Adrenal gland (tissue), 12 donors: Measurements from ENCODE around the gene CCDC174. TPM values are rescaled to one million over a fixed set of nuclear protein-coding genes. Genes with fewer than 3 reads are reported as not detected.

Experiments used
- DNase-seq, 7 donors: peaks; one replicate each; pipeline ENCODE4 v3.0.0-alpha.2; 2019 to 2020
- H3K27ac ChIP-seq, 5 donors: fragments of 200-600 bp; sonication (generic) in 4 of 5; 1 replicate in 3 of 5; 2 replicates in 2 of 5; pipeline versions ENCODE4 v1.5.1 to v1.8.0; 2016 to 2020; ENCODE audit warnings: mild to moderate bottlenecking in 1 of 5
- H3K27me3 ChIP-seq: fragments of 200-600 bp; 2 replicates; pipeline ENCODE4 v1.8.0; 2021
- H3K36me3 ChIP-seq, 2 donors: fragments of 200-600 bp; replicated peaks in 1 of 2; 1 replicate in 1 of 2; 2 replicates in 1 of 2; pipeline versions ENCODE4 v1.5.1 to v1.8.0; 2018 to 2022
- H3K4me1 ChIP-seq, 2 donors: fragments of 200-600 bp; replicated peaks in 1 of 2; 1 replicate in 1 of 2; 2 replicates in 1 of 2; pipeline versions ENCODE4 v1.5.1 to v1.8.0; 2018 to 2021
- H3K4me3 ChIP-seq, 4 donors: fragments of 200-600 bp; sonication (generic) in 3 of 4; one replicate each; pipeline ENCODE4 v1.5.1; 2016 to 2018
- H3K9me3 ChIP-seq, 3 donors: fragments of 200-600 bp; sonication (generic) in 1 of 3; replicated peaks in 1 of 3; 1 replicate in 2 of 3; 2 replicates in 1 of 3; pipeline versions ENCODE4 v1.5.1 to v1.8.0; 2016 to 2021
- POLR2A ChIP-seq, 2 donors: fragments of 450-650 bp; IDR thresholded peaks; one replicate each; pipeline ENCODE4 v1.6.1; 2017; ENCODE audit warnings: antibody characterized with exemption in 2 of 2, mild to moderate bottlenecking in 2 of 2, moderate library complexity in 1 of 2
- WGBS, 4 donors: extraction: QIAGEN DNeasy Blood & Tissue Kit in 2 of 4; methylation state at CpG; one replicate each; pipeline versions ENCODE4 v1.1.5 to v1.1.7; 2013 to 2017; 5-methylcytosine and 5-hydroxymethylcytosine counted together
- intact Hi-C, 2 donors: fragments of 100-400 bp; cut with DNase I; formaldehyde crosslinking; loops; one replicate each; pipeline versions ENCODE4 v1.14.1 to v1.15.0; 2022 to 2023
- polyA plus RNA-seq, 3 donors: library from polyadenylated mRNA; stranded (reverse); fragments of 200-250 nt in 2 of 3; fragments of 350-450 nt in 1 of 3; fragmentation: Illumina TruSeq in 1 of 3; extraction: RNeasy Lipid Tissue Mini Kit (QIAGEN cat#74804) in 1 of 3; gene quantifications; one replicate each; pipeline ENCODE4 v1.2.3, GENCODE V29; 2013 to 2014
- total RNA-seq, 9 donors: library from RNA; depleted of rRNA in 4 of 9; stranded (reverse); fragments of >200 nt in 4 of 9; fragments of 120-200 nt in 1 of 9; fragmentation: NEBNext Ultra II Directional in 1 of 9; extraction: Animal tissue kit (Norgen Biotek cat#: 25700) in 1 of 9; gene quantifications; one replicate each; pipeline versions ENCODE4 v1.1.0 to v1.2.4, GENCODE V29; 2013 to 2023
- TF ChIP-seq, protein P1 (sequence below), 6 experiments: fragments of 450-650 bp in 4 of 6; fragments of 200-600 bp in 2 of 6; sonication (generic) in 1 of 6; IDR thresholded peaks; 1 replicate in 5 of 6; 2 replicates in 1 of 6; pipeline versions ENCODE4 v1.5.1 to v1.8.0; 2016 to 2021; ENCODE audit warnings: antibody characterized with exemption in 6 of 6, mild to moderate bottlenecking in 2 of 6, moderate library complexity in 1 of 6
- donor health status: healthy with polysubstance abuse.
- donor health status: Bipolar disorder and iron deficiency.
- donor health status: DM: yes; HTN: yes; CAD: no.
- donor health status: DM: no; HTN: no; CAD: no.
- donor health status: DM: no; HTN: no; CAD: no.
- donor health status: DM: yes; HTN: yes; CAD: no.

CCDC174 gene
- total and polyA plus RNA-seq, 12 donors, result 4.3 to 31.6 (median 20.1) TPM

DNA sequence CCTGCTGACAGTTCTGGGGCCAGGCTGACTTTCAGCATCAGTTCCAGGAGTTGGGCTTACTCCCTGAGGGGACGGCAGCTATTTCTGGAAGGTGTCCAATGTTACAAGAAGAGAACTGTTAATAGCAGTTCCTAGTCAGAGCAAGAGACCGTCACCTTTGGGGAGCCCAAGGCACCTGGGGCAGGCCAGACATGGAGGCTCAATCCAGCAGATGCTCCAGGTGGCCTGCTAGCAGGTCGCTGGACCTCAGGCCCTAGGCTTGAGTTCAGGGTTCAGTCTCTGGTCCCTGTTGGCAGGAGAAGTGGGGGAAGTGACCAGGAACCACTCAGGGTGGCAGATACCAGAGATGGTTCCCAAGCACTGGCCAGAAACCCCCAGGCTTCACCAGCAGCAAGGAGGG lies 49.3 kb downstream of the CCDC174 start:
- Histone ChIP-seq H3K4me1 (no peaks in the 10 kb centered on the region), H3K27ac (no peak overlapping the region), H3K4me3 (no peak overlapping the region), H3K27me3 (no peaks in the 10 kb centered on the region), H3K36me3 (no peaks in the 10 kb centered on the region), H3K9me3 (no peaks in the 10 kb centered on the region)
- no peak for DNase-seq
- TF ChIP-seq, protein P1, sequence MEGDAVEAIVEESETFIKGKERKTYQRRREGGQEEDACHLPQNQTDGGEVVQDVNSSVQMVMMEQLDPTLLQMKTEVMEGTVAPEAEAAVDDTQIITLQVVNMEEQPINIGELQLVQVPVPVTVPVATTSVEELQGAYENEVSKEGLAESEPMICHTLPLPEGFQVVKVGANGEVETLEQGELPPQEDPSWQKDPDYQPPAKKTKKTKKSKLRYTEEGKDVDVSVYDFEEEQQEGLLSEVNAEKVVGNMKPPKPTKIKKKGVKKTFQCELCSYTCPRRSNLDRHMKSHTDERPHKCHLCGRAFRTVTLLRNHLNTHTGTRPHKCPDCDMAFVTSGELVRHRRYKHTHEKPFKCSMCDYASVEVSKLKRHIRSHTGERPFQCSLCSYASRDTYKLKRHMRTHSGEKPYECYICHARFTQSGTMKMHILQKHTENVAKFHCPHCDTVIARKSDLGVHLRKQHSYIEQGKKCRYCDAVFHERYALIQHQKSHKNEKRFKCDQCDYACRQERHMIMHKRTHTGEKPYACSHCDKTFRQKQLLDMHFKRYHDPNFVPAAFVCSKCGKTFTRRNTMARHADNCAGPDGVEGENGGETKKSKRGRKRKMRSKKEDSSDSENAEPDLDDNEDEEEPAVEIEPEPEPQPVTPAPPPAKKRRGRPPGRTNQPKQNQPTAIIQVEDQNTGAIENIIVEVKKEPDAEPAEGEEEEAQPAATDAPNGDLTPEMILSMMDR (IDR thresholded peaks at IDR 0.05), result no peak
- no peak for TF ChIP-seq POLR2A (IDR thresholded peaks at IDR 0.05)
- 67 to 93% (median 84%) methylated on average over 3 of the region's 3 CpGs for WGBS, 4 donors
- intact Hi-C loops, result no loop called here

DNA sequence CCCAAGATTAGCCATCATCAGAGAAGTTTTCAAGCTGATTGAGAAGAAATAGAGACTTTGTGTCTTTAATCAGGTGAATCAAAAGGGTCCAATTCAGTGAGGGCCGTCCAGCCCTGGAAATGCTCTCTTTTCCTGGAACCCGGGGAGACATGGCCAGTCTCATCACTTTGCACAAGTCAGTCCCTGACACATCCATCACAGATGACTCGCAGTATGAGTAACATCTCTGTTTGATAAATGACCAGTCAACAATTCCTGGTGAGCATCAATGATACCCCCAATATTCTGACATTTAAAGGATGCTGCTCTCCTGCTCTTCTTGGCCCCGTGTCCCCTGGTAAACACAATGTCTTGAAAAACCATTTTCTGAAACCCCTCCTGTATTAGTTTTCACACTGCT lies 50.1 kb downstream of the CCDC174 start:
- 79 to 96% (median 85%) methylated on average over 4 of the region's 4 CpGs for WGBS, 4 donors
- intact Hi-C loops, result no loop called here
- DNase-seq, result no peak

DNA sequence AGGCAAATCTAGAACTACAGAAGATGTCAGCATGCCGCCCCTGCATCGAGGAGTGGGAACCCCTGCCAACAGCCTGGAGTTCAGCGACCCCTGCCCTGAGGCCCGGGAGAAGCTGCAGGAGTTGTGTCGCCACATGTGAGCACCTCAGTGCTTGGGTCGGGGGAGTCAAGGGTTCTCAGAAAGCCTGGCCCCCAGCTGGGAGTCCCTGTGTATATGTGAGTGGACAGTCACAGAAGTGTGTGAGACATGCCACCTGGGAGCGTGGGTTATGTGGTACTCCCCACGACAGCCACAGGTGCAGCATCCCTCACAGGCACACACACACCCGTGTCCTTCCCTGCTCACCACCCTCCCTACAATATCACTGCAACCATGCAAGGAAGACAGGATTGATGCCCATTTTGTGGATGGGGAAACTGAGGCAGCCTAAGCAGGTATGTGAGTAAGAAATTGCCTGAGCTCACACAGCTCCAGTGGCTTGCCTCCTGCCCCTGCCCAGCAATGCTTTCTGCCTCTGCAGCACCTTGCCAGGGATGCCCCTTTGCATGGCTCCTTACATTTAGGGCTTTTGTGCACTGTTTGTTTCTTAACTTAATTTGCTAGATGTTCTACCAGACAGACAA lies 51.7 kb downstream of the CCDC174 start:
- intact Hi-C loops, result no loop called here
- WGBS, 4 donors, result 67 to 84% (median 83%) methylated on average over 1 to 9 of the region's 9 CpGs
- H3K27ac ChIP-seq, result no peak overlapping the region
- no peak overlapping the region for H3K4me3 ChIP-seq
- H3K27me3 ChIP-seq, result no peaks in the 10 kb centered on the region
- H3K36me3 ChIP-seq, result no peaks in the 10 kb centered on the region
- TF ChIP-seq, protein P1 (IDR thresholded peaks at IDR 0.05), result no peak
- no peak for TF ChIP-seq POLR2A (IDR thresholded peaks at IDR 0.05)
- H3K4me1 ChIP-seq, result no peaks in the 10 kb centered on the region
- H3K9me3 ChIP-seq, result no peaks in the 10 kb centered on the region
- DNase-seq, result no peak

More for the DNA sequence above, 50.1 kb downstream of the CCDC174 start:
- H3K27me3 ChIP-seq, result no peaks in the 10 kb centered on the region
- H3K4me3 ChIP-seq, result no peak overlapping the region
- H3K4me1 ChIP-seq, result no peaks in the 10 kb centered on the region
- H3K27ac ChIP-seq, result no peak overlapping the region
- H3K9me3 ChIP-seq, result no peaks in the 10 kb centered on the region
- TF ChIP-seq, protein P1 (IDR thresholded peaks at IDR 0.05), result no peak
- TF ChIP-seq POLR2A (IDR thresholded peaks at IDR 0.05), result no peak
- no peaks in the 10 kb centered on the region for H3K36me3 ChIP-seq

DNA sequence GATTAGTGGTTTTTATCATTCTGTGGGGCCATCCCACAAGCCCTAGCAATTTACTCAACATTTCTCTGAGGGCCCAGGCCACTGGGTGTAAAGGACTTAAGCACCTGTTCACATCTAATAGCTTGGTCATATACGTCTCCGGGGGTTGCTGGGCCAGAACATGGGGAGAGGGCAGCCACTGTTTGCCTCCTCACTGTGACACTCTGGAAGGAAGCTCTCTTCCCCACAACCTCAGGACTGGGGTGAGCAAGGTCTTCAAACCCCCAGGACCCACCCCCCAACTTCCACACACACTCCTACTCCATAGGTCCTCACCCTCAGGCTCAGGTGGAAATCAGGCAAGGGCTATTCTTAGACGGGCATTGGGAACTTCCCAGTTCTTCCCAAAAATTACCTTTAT lies 52.2 kb downstream of the CCDC174 start:
- WGBS, 4 donors, result 78 to 97% (median 86%) methylated on average over 3 of the region's 3 CpGs
- no peak for TF ChIP-seq POLR2A (IDR thresholded peaks at IDR 0.05)
- TF ChIP-seq, protein P1 (IDR thresholded peaks at IDR 0.05), result no peak
- H3K9me3 ChIP-seq, result no peaks in the 10 kb centered on the region
- no peaks in the 10 kb centered on the region for H3K4me1 ChIP-seq
- DNase-seq, result no peak
- H3K4me3 ChIP-seq, result no peak overlapping the region
- H3K27ac ChIP-seq, result no peak overlapping the region
- intact Hi-C loops, result no loop called here
- H3K36me3 ChIP-seq, result no peaks in the 10 kb centered on the region
- H3K27me3 ChIP-seq, result no peaks in the 10 kb centered on the region
